ENCODE measurements around the gene BIRC7.

BIRC7 gene

GRCh38 chr20:63268671-63269439 lies 33.1 kb downstream of the BIRC7 start:
- no peak for DNase-seq

DNA sequence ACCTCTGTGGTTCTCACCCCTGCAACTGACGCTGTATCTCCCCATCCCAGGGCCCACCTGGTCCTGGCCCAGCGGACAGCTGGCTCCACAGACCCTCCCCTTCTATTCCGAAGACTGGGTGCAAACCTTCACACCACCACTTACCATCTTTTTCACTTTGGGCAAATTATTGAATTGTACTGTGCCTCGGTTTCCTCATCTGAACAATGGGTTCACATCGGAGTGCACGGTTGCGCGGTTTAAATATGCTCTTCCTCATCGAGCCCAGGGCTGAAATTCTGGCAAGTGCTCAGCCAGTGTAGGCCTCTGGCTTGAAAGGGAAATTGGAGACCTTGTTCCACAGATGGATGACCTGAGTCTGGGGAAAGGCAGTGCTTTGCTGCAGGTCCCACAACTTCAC lies 34.0 kb downstream of the BIRC7 start:
- no peak for DNase-seq

DNA sequence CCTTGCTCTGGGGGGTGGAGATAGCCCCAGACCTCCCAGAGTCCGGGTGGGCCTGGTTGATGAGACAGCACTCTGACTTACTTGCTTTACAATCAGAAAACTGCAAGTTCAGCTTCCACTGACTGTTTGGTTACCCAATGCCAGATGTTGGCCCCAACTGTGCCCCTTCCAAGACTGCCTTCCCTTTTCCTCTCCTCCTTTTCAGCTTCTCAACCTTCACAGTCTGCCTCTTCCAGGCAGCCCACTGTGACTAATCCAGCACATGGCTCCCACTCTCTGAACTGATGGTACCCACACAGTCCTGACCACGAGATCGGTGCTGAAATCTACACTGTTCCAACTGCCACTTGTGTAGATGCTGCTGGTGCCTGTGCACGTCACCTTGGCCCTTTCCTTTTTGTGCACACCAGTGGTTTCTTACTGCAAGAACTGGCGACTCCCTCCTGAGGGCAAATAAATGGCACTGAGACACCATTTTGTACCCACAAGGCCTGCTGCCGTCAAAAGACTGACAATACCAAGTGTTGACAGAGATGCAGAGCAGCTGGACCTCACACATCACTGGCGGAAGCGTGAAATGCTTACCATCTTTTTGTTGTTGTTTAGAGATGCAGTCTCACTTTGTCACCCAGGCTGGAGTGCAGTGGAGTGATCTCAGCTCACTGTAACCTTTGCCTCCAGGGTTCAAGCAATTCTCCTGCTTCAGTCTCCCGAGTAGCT lies 35.1 kb downstream of the BIRC7 start:
- no peak for DNase-seq

- DNase-seq, result peak; percentile 92
Measured at GRCh38 chr20:63272105-63273058, 36.7 kb downstream of the BIRC7 start, which contains the start of gene ARFGAP1. Gene ARFGAP1 (plus strand): TSS chr20:63272813. CDS start chr20:63275581, 2,768 bp downstream.

- DNase-seq, result no peak
Measured at GRCh38 chr20:63273059-63273579, 37.4 kb downstream of the BIRC7 start.

GRCh38 chr20:63273635-63274380 lies 38.1 kb downstream of the BIRC7 start:
- no peak for DNase-seq

DNA sequence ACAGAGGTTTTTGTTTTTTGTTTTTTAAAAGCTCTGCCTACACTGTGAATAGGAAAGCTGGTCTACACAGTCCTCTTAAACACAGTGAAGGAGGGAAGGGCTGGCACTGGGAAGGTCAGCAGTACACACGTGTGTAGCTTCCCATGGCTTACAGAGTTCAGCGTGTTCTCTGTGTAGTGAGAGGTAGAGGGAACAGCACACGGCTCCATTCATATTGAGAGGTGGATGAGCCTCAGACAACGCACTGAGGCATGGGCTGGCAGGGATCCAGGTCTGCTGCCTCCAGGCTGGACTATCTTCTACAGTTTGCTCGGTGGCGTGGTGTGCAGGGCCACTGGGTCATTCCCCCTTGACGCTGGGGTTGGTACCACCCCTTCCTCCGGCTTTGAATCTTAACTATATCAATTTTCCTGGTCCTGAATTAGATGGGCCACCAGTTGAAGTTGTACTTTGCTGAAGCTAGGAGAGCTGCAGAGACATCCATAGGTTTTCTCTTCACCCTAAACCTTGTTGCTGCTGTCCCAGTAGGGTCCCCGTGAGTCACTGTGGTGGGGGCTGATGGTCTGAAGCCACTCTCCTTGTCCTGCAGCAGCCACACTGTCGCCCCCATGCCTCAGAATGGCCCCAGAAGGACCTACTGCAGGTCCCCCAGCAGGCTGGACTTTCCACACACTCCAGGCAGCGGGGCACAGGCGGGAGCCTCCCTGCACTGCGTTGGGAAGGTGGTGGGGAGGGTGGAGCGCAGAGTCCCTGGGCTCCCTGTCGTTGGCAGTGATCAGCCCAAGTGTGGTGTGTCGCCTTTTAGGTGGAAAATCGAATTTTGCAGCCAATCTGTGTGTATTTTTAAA lies 38.9 kb downstream of the BIRC7 start:
- DNase-seq, result no peak

DNA sequence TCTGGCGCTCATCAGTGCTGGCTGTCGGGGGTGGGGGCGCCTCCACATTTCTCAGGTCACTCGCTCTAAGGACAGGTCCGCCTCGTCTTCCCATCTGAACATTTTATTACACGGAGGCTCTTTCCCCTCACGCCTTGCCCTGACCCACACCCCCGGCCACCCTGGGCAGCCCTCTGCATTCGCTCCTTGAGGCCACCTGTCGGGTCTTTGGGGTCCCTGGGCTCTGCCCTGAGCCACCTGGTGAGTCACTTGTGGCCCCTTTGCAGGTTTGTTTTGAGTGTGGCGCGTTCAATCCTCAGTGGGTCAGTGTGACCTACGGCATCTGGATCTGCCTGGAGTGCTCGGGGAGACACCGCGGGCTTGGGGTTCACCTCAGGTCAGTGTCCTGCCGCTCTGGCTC lies 40.1 kb downstream of the BIRC7 start:
- DNase-seq, result no peak

DNA sequence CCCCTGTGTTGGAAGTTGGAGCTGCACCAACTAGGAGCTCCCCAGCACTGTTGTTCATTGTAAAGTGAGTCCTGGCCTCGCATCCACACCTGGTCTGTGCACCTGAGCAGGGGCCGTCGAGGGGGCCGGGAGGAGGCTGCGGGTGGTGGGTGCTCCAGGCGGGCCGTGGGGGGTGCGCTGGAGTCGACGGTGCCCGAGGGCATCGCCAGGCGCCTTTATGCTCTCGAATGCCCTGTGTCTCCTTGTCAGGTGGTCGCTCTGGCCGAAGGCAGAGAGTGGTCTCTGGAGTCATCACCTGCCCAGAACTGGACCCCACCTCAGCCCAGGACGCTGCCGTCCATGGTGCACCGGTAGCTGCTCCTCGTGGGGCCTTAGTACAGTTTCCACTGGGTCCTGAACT lies 41.3 kb downstream of the BIRC7 start:
- DNase-seq, result no peak

DNA sequence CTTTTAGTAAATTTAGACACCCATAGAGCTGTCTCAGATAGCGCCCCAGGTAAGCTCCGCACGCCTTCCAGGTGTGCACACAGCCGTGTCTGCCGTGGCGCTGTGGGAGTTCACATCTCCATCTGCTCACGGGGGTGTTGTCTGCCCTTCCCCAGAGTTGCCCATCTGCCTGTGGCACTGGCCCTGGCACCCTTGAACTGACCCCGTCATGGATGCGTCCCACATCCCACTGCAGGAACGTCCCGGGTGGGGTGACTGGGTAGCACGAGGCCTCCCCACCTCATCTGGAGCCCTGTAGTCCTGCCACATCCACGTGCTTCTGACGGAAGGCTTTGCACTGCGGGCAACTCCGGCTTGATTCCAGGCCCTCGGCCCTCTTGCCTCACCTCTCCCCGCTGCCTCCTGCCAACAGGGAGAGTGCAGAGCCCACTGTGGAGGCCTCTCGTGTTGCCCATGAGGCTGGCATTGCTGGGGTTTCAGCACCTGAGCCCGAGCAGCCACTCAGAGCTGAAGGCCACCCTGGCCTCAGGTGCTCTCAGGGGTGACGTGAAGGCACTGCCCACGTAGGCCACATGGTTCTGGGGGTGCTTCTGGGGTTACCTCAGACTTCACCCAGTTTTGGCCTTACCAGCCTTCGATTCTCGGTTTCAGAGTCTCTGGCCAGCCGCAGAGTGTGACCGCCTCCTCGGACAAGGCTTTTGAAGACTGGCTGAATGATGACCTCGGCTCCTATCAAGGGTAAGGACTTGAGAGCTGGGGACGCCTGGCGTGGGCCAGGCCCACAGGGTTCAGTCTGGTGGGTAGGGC lies 42.0 kb downstream of the BIRC7 start:
- DNase-seq, result no peak

DNA sequence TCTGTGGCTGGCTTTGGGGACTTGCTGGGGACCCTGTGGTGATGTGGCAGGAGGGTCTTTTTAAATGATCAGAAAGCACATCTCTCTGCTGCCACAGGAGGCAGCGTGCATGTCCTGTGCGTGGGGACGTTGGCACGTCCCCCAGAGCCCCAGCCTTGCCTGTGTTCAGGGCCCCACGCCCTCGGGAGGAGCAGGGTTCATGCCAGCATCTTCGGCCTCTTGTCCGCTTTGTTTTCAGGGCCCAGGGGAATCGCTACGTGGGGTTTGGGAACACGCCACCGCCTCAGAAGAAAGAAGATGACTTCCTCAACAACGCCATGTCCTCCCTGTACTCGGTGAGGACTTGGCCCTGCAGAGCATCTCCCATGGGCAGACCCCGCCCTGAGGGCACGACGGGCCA lies 43.0 kb downstream of the BIRC7 start:
- no peak for DNase-seq

DNA sequence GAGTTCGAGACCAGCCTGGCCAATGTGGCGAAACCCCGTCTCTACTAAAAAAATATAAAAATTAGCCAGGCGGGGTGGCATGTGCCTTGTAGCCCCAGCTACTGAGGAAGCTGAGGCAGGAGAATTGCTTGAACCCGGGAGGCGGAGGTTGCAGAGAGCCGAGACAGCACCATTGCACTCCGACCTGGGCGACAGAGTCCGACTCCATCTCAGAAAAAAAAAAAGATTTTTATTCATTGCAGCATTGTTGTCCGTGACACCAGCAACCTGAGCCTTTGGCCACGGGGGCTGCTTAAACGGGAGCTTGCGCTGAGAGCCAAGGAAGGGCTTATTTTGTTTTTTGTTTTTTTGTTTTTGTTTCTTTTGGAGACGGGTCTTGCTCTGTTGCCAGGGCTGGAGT lies 44.2 kb downstream of the BIRC7 start:
- DNase-seq, result no peak

GRCh38 chr20:63280371-63280770 lies 44.7 kb downstream of the BIRC7 start:
- DNase-seq, result no peak

- no peak for DNase-seq
Measured at GRCh38 chr20:63280929-63281545, 45.3 kb downstream of the BIRC7 start.

GRCh38 chr20:63281742-63282665 lies 46.3 kb downstream of the BIRC7 start:
- DNase-seq, result no peak

- no peak for DNase-seq
Measured at GRCh38 chr20:63282946-63283345, 47.2 kb downstream of the BIRC7 start.

DNA sequence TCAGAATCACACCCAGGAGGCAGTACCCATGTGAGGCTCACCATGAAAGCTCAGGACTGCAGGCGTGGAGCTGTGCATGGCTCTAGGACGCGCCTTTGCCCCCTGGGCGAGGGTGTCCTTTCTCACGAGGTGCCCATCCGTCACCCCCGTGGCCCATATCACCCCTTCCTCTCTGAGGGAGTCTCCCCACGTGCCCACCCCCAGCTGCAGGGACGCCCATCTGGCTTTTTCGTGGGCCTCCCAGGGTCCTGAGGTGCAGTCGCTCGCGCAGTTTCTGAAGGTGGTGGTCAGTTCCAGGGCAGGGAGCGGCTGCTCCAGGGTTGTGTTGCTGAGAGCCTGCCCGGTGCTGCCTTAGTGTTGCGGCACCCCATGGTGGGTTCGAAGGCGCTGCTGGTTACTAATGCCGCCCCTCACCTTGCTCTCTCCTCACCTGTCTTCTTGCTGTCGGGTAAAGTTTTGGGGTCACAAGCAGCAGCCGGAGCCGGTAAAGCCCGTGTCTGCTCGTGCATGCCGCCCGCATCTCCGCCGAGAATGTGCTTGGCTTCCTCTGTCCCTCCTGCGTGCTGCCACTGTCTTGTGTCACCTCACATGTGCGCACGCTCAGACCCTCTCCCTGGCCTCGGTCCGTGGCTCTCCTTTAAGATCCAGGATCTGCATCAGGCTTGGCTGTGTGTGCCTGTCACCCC lies 47.8 kb downstream of the BIRC7 start:
- DNase-seq, result no peak

- no peak for DNase-seq
Measured at GRCh38 chr20:63284083-63284440, 48.4 kb downstream of the BIRC7 start.

All from stimulated activated naive CD4-positive, alpha-beta T cell treated with Interleukin-2 at 50 U/mL for 16 hours (primary cell).